GM21447 (cell line): ENCODE results near the gene EFEMP2.
"Not testable (repeated sequence)": the region's sequence is repeated elsewhere in the genome, so short reads cannot be mapped to it uniquely, and the experiment has no call there.

ENCODE experiments used
- ATAC-seq: cut with Tn5 transposase; IDR thresholded peaks from one replicate; pipeline ENCODE4 v1.9.1; 2021; ENCODE audit not compliant: unreplicated experiment

EFEMP2 gene

DNA sequence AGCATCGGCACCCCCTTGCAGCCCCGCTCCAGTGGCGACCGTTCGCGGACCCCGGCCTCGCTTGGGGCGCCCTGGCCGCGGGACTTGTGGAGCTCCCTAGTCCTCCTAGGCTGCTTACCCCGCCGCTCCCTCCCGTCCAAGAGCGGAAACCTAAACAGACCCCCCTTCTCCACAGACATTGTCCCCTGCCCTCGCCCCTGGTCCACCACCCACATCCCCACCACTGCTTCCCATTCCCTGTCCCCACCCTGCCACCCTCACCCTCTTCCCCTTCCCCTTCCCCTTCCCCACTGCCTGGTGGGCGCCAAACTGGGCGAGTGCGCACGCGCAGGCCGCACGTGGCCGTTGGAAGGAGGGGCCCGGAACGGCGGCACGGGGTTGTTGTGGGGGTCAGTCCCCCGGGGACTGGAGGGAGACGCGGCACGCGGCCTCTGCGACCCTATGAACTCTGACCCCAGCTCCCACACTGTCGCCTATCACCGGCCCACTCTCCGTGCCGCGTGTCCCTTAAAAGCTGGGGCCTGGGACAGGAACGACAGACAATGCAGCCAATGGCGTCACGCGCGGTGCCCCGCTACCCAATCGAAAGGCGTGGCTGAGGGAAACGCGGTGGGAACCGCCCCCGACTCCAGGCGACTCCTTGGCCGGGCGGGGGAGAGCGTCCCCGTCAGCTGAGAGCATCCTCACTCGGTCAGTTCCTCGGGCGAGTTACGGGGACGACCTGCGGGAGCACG is 39.1 kb downstream of the EFEMP2 start, which contains the start of gene SNX32:
Gene SNX32, plus strand, starts transcription at position 667 of the 734 bp plus-strand sequence. CDS start 103 bp downstream, outside the sequence.
- ATAC-seq: peak; percentile 92

DNA sequence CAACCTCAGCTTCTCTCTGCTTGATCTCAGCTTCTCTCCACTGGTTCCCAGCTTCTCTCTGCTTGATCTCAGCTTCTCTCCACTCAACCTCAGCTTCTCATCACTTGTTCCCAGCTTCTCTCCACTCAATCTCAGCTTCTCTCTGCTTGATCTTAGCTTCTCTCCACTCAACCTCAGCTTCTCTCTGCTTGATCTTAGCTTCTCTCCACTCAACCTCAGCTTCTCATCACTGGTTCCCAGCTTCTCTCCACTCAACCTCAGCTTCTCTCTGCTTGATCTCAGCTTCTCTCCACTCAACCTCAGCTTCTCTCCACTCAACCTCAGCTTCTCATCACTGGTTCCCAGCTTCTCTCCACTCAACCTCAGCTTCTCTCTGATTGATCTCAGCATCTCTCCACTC is 40.4 kb downstream of the EFEMP2 start:
- ATAC-seq: not testable (repeated sequence)

DNA sequence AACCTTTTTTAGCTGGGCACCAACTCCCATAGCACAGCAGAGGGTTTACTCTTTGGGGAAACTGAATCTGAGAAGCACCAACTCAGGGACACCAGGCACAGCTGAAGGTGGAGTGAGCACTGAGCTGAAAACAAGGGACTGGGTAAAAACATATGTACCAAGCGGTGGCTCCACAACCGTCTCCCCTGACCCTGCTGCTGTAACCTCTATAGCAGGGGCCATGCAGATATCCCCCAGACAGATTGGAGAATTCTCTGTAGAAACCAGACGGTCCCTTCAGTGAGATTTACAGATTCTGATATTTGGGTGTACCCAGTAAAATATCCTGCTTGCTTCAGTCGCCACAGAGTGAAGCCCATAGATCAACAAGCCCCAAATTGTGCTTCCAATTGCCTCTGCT is 43.1 kb downstream of the EFEMP2 start:
- ATAC-seq: no peak

DNA sequence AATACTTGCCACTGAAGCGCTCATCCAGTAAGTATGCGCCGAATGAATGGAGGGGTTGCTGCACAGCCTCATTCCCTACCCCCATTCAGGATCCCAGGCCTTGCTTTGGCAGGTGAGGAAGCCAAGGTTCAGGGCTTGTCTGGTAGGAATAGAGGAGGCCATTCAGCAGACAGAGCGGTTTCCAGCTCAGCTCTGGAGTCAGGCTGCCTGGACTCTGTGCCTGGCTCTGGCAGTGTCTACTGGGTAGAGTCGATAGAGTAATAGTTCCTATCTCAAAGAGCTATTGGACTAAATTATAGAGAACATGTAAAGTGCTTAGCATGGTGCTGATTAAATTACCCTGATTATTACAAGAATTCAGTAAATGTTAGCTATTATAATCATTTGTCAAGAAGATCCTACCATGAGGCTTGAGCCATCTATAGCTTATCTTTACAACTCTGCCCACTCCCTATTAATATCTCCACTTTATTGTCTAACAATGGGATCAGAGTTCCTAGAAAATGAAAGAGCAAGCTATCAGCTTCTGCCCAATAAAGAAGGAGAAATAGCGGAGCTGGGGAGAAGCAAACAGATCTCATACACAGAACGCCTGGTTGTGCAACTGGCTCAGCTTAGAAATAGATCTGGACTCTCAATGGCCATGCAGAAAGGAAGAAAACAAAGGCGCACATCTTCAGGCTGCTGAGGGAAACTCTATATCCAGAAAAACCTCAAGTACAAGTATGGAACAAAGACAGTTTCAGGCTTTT is 45.4 kb downstream of the EFEMP2 start:
- ATAC-seq: no peak

DNA sequence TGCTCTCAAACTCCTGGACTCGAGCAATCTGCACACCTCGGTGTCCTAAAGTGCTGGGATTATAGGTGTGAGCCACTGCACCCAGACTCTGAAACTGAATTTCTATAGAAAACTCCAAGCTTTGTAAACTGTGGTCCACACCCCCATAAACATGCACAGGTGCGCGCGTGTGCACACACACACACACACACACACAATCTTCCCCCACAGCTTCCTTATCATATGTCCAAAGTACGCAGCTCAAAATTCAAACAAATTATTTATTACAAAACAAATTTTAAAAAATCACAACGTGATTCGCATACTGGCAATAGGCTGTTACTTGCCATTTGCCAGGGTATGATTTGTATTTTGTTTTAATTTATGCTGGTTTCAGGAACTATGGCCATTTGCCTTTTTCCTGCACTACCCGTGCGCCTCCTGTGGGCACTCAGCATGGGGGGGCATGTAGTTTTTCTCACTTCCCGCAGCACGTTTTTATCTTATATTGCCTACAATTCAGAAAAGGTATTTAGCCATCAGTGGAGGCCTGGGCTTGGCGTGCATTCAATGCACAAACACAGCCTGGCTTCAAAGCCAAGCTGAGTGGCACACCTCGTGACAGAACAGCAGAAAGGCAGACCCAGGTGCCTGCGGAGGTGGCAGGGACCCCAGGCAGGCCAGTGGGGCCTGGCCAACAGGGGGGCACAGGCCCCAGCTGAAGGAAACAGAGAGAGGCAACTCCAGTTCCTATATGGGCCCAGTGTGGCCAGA is 49.6 kb downstream of the EFEMP2 start:
- no peak for ATAC-seq

DNA sequence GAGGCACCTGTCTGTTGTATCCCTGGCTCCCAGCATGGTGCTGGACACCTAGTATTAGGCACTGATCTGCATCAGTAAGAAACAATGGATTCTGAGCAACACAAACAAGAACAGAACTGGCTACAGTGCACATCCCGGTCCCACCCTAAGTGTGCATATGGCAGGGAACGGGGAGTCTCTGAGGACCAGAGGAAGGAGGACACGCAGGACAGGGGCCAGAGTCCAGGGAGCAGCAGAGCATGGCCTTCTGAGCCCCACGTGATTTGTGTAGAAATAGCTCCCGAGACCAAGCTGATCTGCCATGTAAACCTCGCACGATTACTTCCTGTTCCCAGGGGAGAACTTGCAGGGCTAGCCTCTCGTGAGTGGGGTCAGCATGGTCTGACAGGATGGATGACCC is 51.5 kb downstream of the EFEMP2 start:
- no peak for ATAC-seq

DNA sequence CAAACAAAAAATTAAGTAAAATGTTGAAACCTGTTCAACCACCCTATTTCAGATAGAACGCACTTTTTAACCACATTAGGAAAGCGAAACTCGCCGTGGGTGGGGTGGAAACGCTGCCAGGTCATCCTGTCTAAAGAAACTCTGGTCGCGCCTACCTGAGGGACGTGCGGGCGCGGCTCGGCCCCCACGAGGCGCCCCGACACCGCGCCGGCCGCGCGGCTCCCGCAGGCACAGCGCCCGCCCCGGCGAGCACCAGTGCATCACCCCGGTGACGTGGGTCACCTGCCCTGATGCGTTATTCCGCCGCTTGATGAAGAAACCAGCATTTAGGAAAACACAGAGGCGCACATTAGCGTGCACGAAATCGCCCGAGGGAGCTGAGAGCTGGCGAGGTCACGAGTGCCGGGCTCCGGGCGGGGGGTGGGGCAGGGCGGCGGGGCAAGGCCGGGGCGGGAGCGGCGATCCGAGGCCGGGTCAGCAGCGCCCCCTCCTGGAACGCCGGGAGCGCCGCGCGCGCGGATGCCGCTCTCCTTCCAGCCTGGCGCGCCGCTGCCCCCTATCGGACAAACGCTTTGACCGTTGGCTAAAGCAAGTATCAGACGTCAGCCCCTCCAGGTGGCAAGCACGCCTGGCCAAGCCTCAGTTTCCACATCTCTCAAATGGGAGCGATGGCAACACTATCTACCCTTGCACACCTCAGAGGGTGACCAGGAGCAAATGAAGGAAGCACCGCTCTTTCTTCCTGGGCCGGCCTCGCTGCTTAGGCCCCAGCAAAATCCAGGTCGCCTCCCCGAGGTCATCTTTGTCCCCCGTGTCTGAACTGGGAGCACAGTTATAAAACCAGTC is 54.5 kb downstream of the EFEMP2 start:
- ATAC-seq: peak; percentile 59

DNA sequence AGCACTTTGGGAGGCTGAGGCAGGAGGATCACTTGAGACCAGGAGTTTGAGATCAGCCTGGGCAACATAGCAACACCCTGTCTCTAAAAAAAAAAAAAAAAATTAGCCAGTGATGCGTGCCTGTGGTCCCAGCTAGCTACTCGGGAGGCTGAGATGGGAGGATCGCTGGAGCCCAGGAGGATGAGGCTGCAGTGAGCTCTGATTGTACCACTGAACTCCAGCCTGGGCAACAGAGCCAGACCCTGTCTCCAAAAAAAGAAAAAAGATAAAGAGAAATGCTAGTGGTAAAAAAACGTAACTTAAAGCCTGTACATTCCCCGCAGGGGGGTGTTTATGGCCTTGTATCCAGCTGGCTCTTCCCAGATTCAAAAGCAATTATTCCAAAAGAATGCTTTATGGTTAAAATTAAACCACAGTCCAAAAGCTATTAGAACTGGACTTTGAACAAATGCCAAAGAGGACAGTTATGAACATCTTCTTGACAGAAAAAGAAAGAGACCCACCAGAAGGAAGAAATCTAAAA is 55.2 kb downstream of the EFEMP2 start:
- no peak for ATAC-seq

DNA sequence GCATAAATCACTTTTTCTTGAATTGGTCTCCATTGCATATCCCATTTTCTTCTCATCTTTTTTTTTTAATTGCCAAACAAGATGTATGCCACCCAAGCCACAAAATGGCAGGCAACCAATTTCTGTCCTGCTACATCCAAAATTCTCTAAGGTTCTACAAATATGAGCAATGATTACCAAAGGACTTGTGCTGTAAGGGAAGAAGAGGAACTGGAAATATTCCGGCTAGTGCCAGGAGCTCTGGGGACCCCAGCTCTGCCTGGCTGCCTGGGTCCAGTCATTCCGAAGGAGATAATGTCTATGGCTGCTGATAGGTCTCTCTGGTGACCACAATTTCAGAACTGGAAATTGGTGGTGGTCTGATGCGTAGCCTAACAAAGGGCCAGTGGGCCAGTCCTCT is 55.9 kb downstream of the EFEMP2 start:
- no peak for ATAC-seq
